GM18873 (cell line): Measurements from ENCODE around the gene INCA1.

Experiments
- ATAC-seq: cut with Tn5 transposase; IDR thresholded peaks from one replicate; pipeline ENCODE4 v1.9.1; 2021; ENCODE audit warnings: mild to moderate bottlenecking, moderate library complexity, moderate number of reproducible peaks; ENCODE audit not compliant: unreplicated experiment, low FRiP score

The INCA1 gene

GRCh38 chr17:5014357-5014756 is 17.0 kb upstream of the INCA1 start:
- ATAC-seq = no peak

- ATAC-seq = no peak
These were observed 14.6 kb upstream of the INCA1 start for GRCh38 chr17:5011928-5012327.

- ATAC-seq = no peak
These were observed 6.0 kb upstream of the INCA1 start for GRCh38 chr17:5003214-5003867.

GRCh38 chr17:5002121-5002788 is 4.9 kb upstream of the INCA1 start:
- no peak for ATAC-seq

GRCh38 chr17:5000237-5000639 is 2.9 kb upstream of the INCA1 start:
- ATAC-seq = no peak

GRCh38 chr17:4999430-5000093 is 2.2 kb upstream of the INCA1 start:
- no peak for ATAC-seq

GRCh38 chr17:4998732-4999429 is 1.6 kb upstream of the INCA1 start:
- no peak for ATAC-seq

- ATAC-seq = no peak
These were observed 857 bp upstream of the INCA1 start for GRCh38 chr17:4998027-4998731.

GRCh38 chr17:4994081-4994595 is 3.2 kb downstream of the INCA1 start:
- no peak for ATAC-seq

GRCh38 chr17:4987767-4988567 is 9.4 kb downstream of the INCA1 start:
- ATAC-seq = no peak

- ATAC-seq = peak; percentile 54
These were observed 10.2 kb downstream of the INCA1 start, which contains the start of gene CAMTA2 for GRCh38 chr17:4986951-4987766. CAMTA2 (minus strand) TSS chr17:4987675; CDS start chr17:4986222, 1,453 bp downstream.

GRCh38 chr17:4986403-4986802 is 10.9 kb downstream of the INCA1 start:
- no peak for ATAC-seq

- ATAC-seq = no peak
These were observed 15.0 kb downstream of the INCA1 start for GRCh38 chr17:4982305-4982704.

GRCh38 chr17:4980644-4981216 is 16.6 kb downstream of the INCA1 start:
- no peak for ATAC-seq

- ATAC-seq = no peak
These were observed 18.6 kb downstream of the INCA1 start for GRCh38 chr17:4978726-4979125.

GRCh38 chr17:4974115-4974670 is 23.1 kb downstream of the INCA1 start:
- ATAC-seq = no peak

GRCh38 chr17:4973256-4974114 is 23.8 kb downstream of the INCA1 start:
- no peak for ATAC-seq
